ENCODE data around the gene SZRD1.
A peak's percentile ranks its signal among the peaks of the same experiment; 100 is the strongest.

The SZRD1 gene

DNA sequence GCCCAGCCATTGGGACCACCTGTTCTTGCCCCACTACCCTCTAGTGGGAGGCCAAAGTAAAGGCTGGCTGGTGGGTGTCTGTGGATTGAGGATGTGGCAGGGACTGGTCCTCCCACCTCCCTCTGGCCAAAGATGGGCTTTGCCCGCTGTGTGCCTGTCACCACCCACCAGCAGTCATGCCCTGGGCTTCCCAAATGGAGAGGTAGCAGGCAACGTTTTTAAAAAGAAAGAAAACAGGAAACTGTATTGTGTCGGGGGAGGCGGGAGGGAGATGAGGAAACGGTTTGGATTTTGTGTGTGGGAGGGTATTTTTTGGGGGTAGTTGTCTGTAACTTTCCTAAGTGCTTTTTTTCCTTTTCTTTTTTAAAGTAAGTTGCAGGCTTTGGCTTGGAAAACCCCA, 30.1 kb downstream of the SZRD1 start:
- DNase-seq = no peak

DNA sequence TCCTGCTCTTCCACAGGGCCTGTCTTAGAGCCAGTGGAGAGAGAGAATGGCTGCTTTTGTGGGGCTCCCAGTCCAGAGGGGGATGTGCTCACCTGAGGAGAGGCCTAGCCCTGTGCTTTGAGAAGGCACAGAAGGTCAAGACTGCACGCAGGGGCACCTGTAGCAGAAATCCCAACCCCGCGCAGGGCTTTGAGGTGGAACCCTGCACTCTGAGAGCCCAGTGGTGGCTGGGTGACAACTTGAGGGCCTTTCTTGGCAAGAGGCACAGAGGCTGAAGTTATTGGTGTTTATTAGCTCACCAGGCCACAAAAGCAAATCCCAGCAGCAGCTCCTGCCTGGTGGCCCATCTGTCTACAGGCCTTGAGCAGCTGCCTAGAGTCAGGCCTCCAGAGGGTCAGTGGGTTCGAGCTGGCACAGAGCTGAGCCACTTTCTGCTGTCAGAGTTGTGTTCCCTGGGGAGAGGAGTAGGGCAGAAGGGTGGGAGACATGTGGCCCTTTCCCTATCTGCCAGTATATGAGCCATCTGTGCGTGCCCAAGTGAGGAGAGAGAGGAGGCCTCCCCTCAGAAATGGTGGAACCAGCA, 31.4 kb downstream of the SZRD1 start:
- no peak for DNase-seq

DNA sequence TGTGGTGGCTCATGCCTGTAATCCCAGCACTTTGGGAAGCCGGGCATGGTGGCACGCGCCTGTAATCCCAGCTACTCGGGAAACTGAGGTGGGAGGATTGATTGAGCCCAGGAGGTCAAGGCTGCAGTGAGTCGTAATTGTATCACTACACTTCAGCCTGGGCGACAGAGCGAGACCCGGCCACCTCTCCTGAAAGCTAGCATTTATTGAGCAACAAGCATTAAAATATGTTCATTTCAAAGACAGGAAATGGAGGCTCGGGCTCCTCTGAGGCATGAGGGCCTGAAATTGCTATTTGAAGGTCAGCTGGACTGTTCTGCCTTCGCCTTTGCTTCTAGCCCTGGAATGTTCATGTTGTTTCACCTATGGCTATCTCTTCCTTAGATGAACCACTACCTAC, 35.7 kb downstream of the SZRD1 start:
- DNase-seq = no peak

DNA sequence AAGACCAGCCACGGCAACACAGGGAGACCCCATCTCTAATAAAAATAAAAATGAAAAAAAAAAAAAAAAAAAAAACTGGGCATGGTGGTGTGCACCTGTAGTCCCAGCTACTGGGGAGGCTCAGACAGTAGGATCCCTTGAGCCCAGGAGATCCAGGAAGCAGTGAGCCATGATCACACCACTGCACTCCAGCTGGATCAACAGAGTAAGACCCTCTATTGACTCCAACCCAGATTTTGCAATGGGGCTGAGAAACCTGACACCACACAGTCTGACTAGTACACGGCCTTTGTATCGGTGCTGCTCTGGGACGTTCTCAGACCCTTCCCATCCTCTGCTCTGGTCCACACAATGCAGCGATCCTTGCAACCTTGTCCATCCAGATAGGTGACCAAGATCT, 38.4 kb downstream of the SZRD1 start:
- no peak for DNase-seq

DNA sequence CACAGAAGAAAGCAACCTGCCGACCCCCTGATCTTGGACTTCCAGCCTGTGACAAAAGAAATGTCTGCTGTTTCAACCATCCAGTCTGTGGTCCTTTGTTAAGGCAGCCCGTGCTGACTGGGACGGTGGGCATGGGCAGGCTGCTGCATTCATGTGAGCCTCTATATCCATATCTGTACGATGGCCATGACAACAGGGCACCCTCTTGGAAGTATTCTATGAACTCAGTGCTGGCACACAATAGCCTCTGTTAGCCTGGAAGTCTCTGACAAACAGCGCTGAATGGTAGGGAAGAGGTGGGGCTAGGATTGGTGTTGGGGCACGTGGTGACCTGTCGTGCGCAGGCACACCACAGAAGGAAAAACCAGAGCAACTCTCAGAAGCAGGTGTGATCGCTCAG, 39.8 kb downstream of the SZRD1 start:
- no peak for DNase-seq

DNA sequence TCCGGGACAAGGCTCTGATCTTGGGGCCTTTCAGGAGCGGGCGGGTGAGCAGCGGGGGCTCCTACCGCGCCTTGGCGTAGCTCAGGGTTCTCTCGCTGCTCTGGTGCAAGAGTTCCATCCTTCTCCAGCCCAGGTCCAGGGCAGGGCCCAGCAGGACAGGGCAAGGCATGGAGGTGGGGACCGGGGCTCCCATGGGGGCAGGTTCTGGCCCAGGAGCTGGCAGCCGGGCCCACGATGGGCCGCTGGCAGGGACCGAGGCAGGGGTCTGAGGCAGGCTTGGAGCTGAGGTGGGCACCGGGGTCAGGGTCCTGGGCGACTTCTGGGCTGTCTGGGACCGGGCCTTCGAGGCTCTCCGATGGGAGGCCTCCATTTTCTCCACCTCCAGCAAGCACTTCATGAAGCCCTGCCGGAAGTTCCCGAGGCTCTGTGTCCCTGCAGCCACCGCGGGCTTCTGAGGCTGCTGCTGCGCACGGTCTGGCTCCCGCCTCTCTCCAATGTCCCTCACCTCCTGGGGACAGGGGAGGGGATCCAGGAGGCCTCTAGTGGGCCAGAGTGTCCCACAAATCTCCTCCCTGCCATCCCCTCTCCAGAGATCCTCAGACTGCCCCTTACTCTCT, 42.6 kb downstream of the SZRD1 start:
- DNase-seq = no peak

DNA sequence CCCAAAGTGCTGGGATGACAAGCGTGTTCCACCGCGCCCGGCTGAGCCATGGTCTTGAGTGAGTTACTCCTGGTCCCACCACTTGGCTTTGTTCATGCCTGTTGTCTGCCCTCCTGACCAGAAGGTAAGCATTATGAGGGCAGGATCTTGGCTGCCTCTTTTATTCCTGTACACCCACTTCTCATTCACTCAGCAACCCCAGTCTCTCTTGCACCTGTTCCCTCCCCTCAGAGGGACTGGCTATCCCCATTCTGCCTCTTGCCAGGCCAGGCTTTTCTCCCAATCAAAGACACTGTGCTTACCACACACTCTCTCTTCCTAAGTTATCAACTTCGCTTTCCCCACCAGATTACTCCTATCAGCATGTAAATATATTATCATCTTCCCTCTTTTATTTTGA, 43.8 kb downstream of the SZRD1 start:
- DNase-seq = no peak

DNA sequence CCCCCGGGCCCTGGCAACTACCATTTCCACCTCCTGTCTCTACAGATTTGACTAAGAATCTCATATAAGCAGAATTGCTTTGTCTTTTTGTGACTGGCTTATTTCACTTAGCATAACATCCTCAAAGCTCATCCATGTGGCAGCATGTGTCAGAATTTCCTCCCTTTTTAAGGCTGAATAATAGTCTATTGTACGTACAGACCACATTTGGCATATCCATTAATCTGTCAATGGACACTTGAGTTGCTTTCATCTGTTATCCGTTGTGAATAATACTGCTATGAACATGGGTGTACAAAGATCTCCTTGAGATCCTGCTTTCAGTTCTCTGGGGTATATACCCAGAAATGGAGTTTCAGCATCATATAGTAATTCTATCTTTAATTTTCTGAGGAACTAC, 46.1 kb downstream of the SZRD1 start:
- DNase-seq = no peak

DNA sequence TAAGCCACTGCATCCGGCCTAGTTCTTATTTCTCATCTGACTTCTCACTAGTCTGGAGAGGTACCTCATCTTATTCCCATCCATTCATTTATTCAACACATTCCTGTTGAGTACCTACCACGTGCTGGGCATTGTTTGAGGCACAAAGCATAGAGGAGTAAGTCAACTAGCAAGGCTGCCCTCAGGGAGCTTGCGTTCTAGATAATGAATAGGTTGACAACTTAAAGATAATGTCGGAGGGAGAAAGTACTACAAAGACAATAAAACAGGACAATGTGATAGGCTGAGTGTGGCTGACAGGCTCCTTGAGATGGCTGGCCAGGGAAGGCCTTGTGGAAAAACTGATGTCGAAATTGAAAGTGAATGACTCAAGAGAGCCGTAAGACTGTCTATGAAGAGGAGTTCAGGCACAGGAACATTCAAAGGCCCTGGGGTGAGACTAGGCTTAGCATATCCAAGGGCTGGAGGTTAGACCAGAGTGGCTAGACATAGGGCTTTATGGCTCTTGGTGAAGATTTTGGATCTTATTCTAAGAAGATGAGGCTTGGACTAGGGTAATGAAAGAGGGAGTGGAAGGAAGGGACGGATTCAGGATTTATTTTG, 51.9 kb downstream of the SZRD1 start:
- no peak for DNase-seq

DNA sequence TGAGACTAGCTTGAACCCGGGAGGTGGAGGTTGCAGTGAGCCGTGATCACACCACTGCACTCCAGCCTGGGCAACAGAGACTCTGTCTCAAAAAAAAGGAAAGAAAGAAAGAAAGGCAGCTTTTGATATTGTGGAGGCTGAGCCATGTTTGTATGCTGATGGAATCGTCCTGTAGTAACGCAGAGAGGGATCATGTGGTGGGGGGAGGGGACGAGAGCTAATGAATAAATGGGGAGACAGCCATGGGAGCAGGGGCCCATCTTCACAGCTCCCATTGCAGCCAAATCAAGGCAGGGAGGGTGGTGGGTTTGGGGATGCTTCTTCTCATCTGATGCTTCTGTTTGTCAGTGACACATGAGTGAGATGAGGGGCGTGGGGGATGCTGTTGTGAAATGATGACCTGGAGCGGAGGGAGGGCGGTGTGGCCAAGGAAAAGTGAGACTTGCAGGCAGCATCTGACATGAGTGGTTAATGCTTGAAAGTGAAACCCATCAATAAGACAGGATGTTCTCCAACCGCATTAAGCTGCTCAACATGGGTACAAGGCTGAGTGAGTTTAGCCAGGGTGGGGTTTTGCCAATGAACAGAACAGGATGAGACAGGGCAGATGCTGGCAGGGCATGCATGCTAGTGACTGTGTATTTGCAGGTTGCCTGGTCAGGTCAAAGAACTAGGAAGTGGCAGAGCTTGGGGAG, 53.5 kb downstream of the SZRD1 start:
- DNase-seq = no peak

DNA sequence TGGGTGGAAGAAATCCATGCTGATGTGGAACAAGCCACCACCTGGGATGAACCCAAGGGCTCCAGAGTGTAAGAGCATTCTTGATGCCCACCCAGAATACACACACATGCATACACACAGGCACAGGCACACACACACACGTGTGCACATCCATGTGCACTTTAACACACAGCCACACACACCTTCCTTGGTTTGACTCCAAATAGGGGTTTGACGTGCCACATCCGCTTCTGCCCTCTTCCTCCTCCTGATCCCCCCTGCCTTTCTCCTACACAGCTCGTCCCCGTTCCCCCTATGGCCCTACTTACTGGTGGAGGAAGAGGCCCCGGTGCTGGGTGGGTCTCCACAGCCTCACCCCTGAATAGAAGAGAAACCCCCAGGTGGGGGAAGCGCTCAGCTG, 54.2 kb downstream of the SZRD1 start:
- DNase-seq = no peak

DNA sequence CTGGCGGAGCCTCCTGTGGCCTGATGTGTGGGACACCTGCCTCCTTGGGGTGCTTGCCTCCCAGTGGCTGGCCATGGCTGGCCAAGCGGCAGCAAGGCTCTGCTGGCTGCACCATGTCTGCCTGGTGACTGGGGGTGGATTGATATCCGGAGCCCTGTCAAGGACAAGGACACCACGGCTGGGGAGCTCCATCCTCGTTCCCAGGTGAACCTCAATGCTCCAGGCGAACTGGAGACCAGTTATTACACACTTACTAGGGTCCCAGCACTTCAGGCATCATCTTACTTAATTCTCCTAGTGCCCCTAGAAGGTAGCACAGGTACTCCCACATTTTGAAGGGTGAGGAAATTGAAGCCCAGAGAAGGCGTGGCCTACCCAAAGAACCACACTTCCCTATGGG, 55.0 kb downstream of the SZRD1 start:
- no peak for DNase-seq

DNA sequence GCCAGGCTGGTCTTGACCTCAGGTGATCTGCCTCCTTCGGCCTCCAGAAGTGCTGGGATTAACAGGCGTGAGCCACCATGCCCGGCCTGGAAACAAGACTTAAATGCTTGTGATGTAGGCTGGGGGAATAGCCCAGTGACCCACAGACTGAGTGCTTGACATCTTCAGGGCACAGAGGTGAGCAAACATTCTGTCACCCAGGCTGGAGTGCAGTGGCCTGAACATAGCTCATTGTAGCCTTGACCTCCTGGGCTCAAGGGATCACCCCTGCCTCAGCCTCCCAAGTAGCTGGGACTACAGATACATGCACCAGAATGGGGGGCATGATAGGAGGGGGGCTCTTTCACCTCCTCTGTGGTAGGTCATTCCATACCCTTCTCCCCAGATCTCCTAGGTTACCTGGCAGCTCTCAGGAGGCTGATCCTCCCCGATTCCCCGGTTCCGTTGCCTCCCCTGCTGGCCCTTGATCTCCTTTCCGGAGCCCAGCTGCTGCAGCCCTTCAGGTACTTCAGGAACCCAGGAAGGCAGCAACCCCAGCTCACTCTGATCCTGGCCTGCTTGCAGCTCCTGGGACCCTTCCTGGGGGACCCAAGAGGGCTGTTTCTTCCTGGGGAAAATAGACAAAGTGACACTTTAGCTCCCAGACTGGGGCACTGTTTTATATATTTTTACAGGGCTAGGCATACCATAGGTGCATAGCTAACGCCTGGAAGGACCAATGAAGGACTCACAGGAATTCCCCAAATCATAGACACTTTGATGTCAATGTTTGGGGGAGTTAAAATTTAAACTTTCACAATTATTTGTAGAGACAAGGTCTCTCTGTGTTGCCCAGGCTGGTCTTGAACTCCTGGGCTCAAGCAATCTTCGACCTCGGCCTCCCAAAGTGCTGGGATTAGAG, 58.3 kb downstream of the SZRD1 start:
- DNase-seq = no peak

DNA sequence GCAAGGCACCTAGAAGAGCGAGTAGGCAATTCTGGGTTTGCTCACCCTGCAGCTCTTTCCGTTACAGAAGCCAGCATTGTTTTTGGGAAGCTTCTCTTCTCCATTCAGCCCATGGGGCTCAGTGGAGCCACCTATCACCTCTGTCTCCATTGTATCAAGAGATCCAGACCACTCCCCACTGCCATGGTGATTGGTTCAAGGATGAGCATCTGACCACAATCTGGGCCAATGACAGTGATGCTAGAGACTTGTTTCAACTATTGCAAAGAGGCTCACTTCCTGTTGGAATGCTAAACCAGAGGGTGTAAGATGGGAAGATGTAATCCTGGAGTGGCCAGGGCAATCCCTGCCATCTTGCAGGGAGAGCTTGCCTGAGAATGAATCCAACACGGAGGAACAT, 63.6 kb downstream of the SZRD1 start:
- no peak for DNase-seq

DNA sequence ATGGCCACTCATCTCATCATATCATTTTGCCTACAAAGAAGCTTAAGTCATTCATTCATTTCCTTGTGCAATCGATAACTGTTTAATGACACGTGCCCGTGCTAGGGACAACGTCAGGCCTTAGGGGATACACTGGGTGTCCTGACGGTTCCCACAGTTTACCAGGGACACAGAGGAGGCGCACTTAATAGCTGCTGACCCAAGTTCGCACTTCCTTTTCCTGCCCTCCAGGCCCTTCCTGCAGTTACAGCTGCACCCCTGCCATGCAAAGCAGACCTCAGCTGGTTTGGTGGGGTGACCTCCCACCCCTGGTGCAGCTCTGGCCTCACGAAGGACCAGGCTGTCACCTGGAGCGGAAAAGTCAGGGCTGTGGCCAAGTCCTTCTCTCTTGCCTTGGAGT, 66.0 kb downstream of the SZRD1 start:
- DNase-seq = no peak

DNA sequence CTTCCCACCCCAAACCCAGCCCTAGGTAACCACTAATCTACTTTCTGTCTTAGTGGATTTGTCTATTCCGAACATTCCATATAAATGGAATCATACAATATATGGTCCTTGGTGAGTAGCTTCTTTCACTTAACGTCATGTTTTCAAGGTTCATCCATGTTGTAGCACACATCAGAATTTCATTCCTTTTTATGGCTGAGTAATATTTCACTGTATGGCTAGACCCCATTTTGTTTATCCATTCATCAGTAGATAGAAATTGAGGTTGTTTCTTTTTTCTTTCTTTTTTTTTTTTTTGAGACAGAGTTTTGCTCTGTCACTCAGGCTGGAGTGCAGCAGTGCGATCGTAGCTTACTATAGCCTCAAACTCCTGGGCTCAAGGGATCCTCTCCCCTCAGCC, 67.0 kb downstream of the SZRD1 start:
- DNase-seq = no peak

DNA sequence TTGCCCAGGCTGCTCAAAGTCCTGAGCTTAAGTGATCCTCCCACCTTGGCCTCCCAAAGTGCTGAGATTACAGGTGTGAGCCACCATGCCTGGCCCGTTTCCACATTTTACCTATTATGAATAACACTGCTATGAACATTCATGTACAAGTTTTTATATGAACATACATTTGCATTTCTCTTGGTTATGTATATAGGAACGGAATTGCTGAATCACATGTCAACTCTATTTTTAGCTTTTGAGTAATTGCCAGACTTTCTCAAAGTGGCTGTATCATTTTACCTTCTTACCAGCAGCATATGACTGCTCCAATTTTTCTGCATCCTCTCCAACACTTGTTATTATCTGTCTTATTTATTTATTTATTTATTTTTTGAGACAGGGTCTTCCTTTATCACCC, 67.5 kb downstream of the SZRD1 start:
- DNase-seq = no peak

DNA sequence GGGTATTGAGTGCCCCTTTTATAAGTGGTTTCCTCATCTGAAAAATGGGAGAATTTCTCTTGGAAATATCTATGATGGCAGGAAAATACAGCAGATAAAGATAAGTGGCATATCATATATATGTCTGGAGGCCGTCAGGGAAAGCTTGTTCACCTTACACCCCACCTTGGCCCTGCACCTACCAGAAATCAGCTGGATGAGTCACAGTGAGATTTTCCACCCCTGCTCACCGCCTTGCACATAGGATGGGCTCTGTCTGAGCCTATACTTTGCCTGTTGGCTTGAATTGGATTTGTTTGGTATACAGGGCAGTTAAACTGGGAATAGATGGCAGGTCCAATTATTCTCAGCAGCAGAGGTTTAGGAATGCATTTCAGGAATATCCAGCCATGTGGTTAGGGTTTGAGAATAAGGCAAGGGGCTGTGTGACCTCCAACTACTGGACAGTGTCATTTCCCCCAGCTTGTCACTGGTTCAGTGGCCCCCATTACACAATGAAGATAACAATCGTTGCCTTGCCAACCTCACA, 70.0 kb downstream of the SZRD1 start, which contains the start of gene SPATA21:
SPATA21 (minus strand) TSS at position 479 of the 529 bp plus-strand sequence. CDS start 6,053 bp downstream, outside the sequence.
- DNase-seq = no peak

DNA sequence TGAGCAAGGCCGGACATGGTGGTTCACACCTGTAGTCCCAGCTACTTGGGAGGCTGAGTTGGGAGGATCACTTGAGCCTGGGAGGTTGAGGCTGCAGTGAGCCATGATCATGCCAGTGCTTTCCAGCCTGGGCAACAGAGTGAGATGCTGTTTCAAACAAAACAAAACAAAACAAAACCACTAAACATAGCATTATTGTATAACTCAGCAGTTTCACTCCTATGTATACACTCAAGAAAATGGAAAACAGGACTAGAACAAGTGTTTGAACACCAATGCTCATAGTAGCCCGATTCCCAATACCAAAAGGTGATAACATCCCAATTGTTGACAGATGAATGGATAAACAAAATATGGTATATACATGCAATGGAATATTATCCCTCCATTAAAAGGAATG, 71.5 kb downstream of the SZRD1 start:
- no peak for DNase-seq

DNA sequence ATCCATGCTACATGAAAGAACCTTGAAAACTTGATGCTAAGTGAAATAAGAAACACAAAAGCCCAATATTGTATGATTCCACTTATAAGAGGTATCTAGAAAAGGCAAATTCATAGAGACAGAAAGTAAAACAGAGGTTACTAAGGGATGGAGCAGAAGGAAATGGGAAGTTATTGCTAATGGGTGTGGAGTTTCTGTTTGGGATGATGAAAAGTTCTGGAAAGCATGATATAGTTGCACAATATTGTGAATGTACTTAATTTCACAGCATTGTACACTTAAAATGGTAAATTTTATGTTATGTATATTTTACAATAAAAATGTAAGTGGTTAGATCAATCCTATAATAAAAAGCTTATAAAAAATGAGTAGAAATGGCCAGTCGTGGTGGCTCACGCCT, 71.9 kb downstream of the SZRD1 start:
- DNase-seq = no peak

DNA sequence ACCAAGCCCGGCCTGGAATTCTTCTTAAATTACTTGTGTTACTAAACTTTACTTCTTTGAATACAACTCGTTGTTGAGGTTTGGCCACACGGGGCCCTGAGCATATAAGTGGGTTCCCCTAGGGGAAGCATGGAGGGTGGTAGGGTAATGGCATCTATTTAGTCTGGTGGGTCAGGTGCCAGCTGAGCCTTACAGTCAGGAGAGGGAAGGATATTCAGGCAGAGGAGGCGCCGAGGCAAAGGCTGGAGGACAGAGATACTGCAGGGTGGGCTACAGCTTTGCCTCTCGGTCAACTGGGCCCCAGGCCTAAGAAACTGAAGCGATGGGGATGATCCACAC, 73.1 kb downstream of the SZRD1 start:
- DNase-seq = peak; percentile 37

DNA sequence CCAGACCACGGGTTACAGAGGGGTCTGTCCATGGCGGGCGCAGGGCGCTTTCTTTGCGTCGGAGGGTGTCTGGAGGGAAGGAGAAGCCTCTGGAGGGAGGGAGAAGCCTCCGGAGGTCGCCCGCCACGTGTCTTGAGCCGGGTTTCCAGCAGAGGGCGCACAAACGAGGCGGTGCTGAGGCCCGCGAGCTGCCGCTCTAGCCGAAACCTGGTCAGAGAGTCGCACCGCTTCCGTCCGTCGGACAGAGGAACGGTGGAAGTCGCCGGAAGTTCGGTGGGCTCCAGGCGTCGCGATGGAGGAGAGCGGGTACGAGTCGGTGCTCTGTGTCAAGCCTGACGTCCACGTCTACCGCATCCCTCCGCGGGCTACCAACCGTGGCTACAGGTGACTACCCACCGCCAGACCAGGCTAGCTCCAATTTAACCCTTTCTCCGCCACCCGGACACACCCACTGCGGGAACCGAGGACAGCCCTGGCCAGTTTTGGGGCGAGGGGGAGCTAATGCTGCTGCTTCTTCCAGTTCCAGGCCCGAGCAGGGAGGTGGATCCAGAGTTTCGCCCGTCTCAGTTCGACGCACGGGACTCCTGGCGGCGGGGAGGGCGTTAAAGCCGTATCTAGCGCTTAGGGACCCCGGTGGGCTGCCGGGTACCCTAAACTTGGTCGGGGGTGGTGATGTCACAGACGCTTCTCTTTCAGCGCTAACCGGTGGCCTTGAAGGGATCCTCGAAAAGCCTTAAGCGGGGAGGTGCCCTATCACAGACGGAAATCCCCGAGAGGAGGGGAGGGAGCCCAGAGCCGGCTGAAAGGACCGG, 73.6 kb downstream of the SZRD1 start, which contains the start of gene NECAP2:
NECAP2 (plus strand) TSS at position 255 of the 812 bp plus-strand sequence; CDS start at position 293, 38 bp downstream.
- peak; percentile 96 for DNase-seq
